Activated CD4-positive, alpha-beta T cell treated with anti-CD3 and anti-CD28 coated beads, Interleukin-10, Interleukin-2, amounts not matched to agents 100 ng/mL and 50 ng/mL, durations not matched to agents 16 hours and 8 hours (primary cell): ENCODE data around the gene ASPSCR1.
A peak's percentile ranks its signal among the peaks of the same experiment; 100 is the strongest.
"Not testable (repeated sequence)": the region's sequence is repeated elsewhere in the genome, so short reads cannot be mapped to it uniquely, and the experiment has no call there.

Source experiments
- DNase-seq: peaks from one replicate; pipeline ENCODE4 v3.0.0-alpha.2; 2020

ASPSCR1 gene

GRCh38 chr17:81941484-81942166 is 35.8 kb upstream of the ASPSCR1 start:
- DNase-seq, result no peak

GRCh38 chr17:81942167-81942553 is 35.3 kb upstream of the ASPSCR1 start:
- DNase-seq, result no peak

DNA sequence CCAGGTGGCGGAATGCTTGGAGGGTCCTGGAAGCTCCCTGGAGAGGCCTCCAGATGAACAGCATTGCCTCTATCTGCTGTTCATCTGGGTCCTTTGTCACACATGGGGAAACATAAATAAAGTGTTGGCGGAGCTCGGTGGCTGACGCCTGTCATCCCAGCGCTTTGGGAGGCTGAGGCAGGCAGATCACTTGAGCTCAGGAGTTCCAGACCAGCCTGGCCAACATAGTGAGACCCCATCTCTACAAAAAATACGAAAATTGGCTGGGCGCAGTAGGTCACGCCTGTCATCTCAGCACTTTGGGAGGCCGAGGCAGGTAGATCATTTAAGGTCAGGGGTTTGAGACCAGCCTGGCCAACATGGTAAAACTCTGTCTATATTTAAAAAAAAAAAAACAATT is 32.6 kb upstream of the ASPSCR1 start:
- DNase-seq, result no peak

GRCh38 chr17:81947189-81947588 is 30.2 kb upstream of the ASPSCR1 start, which contains the start of gene MYADML2:
TSS of gene MYADML2 (minus strand) at chr17:81947233. CDS start at chr17:81941741, 5,492 bp downstream.
- no peak for DNase-seq

GRCh38 chr17:81948635-81949378 is 28.6 kb upstream of the ASPSCR1 start:
- no peak for DNase-seq

DNA sequence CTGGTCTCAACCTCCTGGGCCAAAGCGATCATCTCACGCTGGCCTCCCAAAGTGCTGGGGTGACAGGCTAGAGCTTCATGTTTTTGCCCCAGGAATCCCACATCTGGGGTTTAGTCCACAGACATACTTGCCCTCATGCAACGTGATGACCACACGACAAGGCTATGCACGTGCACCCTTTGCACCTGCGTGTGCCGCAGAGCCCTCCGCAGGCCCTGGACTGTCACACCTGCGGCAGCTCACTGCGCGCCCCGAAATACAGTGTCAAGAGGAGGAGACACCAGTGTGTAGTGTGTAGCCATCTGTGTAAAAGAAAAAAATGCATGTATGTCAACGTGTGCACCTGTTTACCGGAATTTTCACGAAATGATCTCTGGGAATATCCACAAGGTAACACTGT is 26.9 kb upstream of the ASPSCR1 start:
- DNase-seq, result no peak

DNA sequence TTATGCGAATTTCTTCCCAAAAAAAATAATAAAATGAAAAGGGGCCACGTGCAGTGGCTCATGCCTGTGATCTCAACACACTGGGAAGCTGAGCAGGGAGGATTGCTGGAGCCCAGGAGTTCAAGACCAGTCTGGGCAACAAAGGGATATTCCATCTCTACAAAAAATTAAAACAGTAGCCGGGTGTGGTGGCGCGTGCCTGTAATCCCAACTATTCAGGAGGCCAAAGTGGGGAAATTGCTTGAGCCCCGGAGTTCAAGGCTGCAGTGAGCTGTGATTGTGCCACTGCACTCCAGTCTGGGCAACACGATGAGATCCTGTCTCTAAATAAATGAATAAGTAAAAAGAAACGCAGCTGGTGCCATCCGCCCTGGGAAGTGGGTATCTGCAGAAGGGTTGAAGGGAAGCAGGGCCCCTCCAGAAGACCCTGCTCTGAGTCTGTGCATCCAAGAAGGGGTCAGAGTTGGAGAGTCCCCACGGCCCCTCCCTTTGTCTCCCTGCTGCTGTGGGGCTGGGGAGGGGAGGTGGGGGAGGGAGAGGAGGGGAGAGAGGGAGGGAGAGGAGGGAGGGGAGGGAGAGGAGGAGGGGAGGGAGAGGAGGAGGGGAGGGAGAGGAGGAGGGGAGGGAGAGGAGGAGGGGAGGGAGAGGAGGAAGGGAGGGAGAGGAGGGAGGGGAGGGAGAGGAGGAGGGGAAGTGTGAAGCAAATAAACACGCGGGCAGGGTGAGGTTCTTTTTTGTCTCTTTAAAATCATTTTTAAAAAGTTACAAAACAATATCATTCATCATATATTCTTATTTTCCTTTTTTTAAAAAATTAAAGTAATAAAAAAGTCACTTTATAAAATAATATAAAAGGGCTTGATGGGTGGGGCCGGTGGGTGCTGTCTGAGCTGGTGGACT is 25.4 kb upstream of the ASPSCR1 start:
- DNase-seq, result no peak

DNA sequence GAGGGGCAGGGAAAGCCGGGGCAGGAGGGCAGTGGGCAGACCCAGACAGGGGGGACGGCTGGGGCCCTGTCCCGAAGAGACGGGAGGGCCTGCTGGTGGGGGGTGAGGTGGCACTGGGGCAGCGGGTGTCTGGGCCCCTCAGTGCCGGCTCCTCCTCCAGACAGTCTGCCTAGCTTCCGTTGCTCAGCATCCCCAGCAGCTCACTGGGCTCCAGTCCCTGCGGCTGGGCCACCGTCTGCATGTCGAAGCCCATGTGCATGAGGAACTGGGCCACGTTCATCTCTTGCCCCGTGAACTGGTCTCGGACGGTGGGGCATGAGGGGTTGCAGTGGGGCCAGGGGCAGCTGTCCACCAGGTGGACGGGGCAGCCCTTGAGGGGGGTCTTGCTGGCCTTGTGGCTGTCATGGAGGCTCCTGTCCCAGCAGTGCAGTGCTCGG is 24.6 kb upstream of the ASPSCR1 start:
- DNase-seq, result no peak

DNA sequence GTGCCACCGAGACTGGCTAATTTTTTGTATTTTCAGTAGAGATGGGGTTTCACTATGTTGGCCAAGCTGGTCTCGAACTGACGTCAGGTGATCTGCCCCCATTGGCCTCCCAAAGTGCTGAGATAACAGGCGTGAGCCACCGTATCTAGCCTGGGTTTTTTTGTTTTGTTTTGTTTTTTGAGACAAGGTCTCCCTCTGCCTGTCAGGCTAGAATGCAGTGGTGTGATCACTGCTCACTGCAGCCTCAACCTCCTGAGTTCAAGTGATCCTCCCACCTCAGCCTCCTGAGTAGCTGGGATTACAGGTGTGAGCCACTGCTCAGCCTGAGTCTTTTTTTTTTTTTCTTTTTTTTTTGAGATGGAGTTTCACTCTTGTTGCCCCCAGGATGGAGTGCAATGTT is 24.0 kb upstream of the ASPSCR1 start:
- not testable (repeated sequence) for DNase-seq

- no peak for DNase-seq
These were observed 23.0 kb upstream of the ASPSCR1 start for GRCh38 chr17:81954131-81955057.

GRCh38 chr17:81955058-81955681 is 22.3 kb upstream of the ASPSCR1 start:
- no peak for DNase-seq

GRCh38 chr17:81955756-81956544 is 21.5 kb upstream of the ASPSCR1 start:
- DNase-seq, result no peak

- DNase-seq, result no peak
These were observed 20.5 kb upstream of the ASPSCR1 start for GRCh38 chr17:81956607-81957589.

GRCh38 chr17:81957691-81958432 is 19.6 kb upstream of the ASPSCR1 start:
- DNase-seq, result no peak

- no peak for DNase-seq
These were observed 18.6 kb upstream of the ASPSCR1 start for GRCh38 chr17:81958633-81959342.

GRCh38 chr17:81959362-81960129 is 17.9 kb upstream of the ASPSCR1 start:
- DNase-seq, result peak; percentile 69
